HG03066 (cell line): ENCODE results near the gene CAST.
"Not testable (repeated sequence)": the region's sequence is repeated elsewhere in the genome, so short reads cannot be mapped to it uniquely, and the experiment has no call there.

Source experiments
- ATAC-seq: cut with Tn5 transposase; IDR thresholded peaks from one replicate; pipeline ENCODE4 v1.9.1; 2021; ENCODE audit warnings: low read depth; ENCODE audit not compliant: unreplicated experiment

The CAST gene, protein sequence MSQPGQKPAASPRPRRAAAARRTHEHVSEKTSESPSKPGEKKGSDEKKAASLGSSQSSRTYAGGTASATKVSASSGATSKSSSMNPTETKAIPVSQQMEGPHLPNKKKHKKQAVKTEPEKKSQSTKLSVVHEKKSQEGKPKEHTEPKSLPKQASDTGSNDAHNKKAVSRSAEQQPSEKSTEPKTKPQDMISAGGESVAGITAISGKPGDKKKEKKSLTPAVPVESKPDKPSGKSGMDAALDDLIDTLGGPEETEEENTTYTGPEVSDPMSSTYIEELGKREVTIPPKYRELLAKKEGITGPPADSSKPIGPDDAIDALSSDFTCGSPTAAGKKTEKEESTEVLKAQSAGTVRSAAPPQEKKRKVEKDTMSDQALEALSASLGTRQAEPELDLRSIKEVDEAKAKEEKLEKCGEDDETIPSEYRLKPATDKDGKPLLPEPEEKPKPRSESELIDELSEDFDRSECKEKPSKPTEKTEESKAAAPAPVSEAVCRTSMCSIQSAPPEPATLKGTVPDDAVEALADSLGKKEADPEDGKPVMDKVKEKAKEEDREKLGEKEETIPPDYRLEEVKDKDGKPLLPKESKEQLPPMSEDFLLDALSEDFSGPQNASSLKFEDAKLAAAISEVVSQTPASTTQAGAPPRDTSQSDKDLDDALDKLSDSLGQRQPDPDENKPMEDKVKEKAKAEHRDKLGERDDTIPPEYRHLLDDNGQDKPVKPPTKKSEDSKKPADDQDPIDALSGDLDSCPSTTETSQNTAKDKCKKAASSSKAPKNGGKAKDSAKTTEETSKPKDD

DNA sequence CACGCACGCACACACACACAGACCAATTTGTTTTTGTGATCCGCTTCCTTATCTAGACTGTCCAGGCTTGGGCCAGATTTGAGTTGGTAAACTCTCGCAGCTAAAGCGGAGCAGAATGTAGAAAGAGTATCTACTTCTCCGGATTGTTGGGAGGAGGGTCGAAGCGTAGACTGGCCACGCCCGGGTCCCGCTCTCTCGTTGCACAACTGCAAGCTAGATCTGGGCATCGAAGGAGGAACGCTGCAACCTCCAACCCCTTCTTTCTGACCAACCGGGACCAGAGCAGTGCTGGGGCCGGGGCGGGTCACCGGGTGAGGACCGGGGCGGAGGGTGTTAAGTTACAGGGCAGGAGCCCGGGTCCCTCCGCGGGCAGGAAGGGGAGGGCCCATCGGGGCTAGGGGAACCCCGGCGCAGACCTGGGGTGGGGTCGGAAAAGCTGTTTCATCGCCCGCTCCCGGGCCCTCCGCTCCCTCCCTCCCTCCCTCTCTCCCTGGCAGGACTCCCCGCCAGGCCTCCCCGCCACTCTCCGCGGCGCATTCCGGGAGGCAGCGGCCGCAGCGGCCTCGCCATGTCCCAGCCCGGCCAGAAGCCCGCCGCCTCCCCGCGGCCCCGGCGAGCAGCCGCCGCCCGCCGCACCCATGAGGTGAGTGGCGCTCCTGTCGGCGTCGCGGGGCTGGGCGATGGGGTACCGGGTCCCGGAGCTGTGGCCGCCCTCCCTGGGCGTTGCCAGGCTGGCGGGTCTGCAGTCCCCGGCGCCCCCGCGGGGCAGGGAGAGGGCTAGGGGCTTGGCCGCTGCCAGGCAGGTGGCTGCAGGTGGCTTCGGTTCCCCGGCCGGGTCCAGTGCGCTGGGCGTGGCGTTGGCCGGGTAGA is at the start of gene CAST:
CAST (plus strand) TSS at position 522 of the 870 bp plus-strand sequence; CDS start at position 569, 47 bp downstream.
- peak; percentile 55 for ATAC-seq

- ATAC-seq = no peak
Observed at GRCh38 chr5:96614110-96614691, 48.0 kb upstream of the CAST start.

GRCh38 chr5:96615223-96615622 is 47.0 kb upstream of the CAST start:
- ATAC-seq = no peak

DNA sequence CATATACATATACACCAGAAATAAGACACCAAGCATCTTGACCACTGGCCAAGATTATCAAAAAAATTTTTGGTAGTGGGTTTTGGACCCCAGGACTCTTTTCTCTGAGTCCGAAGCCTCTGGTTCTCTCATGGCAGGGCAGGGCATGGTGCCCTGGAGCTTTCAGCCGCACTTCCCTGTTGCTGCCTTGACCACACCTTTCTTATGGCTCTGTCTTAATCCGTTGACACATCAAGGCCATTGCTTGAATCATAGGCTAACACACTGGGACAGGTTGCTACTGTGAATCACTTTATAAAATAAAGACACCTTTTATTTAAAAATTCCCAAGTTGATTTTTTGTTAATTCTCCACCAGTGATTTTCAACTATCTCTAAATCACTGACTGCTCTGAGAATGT is 45.4 kb upstream of the CAST start:
- ATAC-seq = no peak

- ATAC-seq = not testable (repeated sequence)
Observed at GRCh38 chr5:96618311-96619016, 43.7 kb upstream of the CAST start.

- ATAC-seq = no peak
Observed at GRCh38 chr5:96619946-96620345, 42.2 kb upstream of the CAST start.

DNA sequence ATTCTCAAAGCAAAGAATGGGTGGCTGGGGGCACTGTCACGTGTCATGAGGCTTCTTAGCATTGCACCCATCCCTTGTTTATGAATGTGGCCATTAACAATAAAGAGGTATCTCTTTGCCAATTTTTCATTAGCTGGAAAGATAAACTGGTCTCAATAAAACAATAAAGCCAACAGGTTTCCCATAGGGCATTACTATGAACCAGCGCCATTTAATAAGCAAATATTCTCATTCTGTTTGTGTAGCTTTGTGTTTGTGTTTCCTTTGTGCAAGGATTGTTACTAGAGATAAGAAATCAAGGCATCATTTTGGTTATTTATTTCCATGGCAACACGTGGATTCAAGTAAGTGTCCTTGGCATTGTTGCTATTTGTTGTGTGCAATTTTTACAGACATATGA is 37.6 kb upstream of the CAST start:
- ATAC-seq = no peak

GRCh38 chr5:96625365-96625764 is 36.8 kb upstream of the CAST start:
- no peak for ATAC-seq

GRCh38 chr5:96626956-96627355 is 35.2 kb upstream of the CAST start:
- ATAC-seq = no peak

DNA sequence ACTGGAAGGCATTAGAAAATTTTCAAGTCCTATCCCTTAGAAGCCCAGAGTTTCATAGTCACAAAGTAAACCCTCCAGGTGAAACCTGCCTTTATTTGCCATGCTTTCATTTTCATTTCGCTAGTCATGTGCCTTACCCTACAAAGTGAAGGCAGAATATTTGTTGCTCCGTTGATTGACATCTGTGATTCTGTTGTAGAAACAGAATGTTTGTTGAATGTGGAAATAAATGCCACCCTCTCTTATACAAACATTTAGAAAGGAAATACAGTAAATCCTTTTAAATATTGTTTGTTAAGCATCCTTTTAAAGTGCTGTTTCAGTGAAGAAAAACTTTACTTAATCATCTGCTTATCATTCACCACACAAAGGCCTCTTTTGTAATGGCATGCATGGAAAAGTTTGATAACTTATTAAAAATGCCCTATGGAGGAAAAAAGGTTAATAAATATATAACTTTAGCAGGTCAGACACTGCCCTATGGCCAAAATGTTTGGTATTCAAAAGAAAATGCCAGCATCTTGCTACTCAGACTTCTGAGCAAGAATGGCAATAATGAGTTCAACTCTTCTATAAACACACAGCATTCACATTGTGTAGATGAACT is 34.3 kb upstream of the CAST start:
- ATAC-seq = no peak

DNA sequence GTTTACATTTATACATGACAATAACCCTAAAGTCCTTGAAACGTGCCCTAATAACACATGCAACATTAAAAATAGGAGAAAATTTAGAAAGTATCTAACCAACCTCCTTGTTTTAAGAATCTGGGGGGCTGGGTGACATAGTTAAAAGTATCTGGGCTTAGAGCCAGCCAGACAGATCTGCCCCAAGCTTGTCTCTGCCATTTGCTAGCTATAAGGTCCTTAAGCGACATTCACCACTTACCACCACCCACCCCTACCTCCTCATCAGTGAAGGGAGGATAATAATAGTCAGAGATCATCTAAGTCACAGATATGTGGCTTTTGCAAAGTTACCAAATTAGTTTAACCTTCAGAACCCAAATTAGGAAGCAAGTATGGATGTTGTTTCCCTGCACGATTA is 33.8 kb upstream of the CAST start:
- no peak for ATAC-seq

DNA sequence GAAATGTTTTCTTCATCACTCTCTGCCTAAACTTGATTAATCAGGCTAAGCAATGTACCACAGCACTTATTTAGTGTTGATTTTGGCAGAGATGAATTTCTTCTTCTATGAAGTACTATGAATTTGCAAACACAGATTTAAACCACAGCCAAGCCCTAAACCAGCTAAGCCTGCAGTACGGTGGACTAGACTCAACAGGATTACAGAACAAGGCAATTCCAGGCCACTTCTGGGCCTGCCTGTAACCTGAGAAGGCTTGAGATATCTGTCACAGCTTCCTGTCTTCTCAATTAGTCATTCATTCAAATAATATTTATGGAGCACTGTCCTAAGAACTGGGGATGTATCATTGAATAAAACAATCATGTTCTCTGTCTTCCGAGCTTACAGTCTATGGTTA is 32.4 kb upstream of the CAST start:
- ATAC-seq = no peak

- ATAC-seq = no peak
Observed at GRCh38 chr5:96633820-96634219, 28.4 kb upstream of the CAST start.

GRCh38 chr5:96634881-96635280 is 27.3 kb upstream of the CAST start:
- no peak for ATAC-seq

GRCh38 chr5:96636046-96636445 is 26.1 kb upstream of the CAST start:
- ATAC-seq = no peak

DNA sequence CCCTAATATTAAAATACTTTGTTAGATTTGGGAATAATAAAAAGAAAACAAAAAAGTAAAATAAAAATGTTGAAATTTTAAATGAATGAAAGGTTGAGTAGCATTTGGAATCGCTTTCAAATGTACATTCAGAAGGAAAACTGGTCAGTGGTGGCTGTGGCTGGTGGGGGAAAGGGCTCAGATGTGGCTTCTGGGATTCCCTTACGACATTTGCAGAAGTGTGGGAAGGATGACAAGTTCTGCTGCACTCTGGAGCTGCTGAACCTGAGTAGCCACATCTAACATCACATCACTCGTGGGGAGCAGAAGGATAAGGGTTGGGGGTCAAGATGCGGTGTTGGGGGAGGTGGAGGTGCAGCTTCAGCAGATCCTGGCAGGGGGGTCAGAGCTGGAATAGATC is 25.6 kb upstream of the CAST start:
- no peak for ATAC-seq

DNA sequence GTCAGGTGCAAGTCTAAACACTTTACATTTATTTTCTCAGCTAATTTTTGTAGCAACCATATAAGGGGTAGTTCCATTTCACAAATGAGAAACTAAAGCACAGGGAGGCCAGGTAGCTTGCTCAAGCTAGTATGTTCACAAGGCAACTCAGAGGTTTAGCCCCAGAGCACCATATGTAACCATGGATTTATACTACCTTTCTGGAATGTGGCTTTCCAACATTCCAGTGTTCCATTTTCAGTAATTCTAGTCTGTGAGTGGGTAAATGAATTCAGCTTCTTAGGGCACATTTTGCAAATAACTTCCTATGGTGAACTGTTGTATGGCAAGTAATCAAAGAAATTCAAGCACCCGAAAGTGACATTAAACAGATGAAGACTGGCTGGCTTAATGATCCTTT is 25.0 kb upstream of the CAST start:
- no peak for ATAC-seq

GRCh38 chr5:96638561-96638960 is 23.6 kb upstream of the CAST start:
- no peak for ATAC-seq

DNA sequence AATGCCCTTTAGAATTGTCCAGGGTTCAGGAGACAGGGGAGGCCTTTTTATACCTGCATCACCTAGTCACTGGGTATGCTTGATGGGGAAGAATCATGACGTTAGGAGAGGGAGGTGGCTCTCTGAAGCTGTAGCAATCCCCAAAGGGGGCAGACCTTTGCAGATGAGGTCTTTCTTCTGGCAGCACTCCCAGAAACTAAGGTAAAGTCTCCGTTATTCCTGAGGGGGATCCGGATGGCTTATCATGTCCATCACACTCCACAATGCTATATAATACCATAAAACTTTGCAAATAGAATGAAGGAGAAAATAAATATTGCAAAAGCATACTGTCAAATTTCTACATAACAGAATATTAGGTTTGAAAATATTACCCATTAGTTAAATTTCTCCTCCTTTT is 21.5 kb upstream of the CAST start:
- no peak for ATAC-seq
